Measurements from ENCODE around the gene AEN. TPM values are rescaled to one million over a fixed set of nuclear protein-coding genes. Genes with fewer than 3 reads are reported as not detected.

The AEN gene
- total RNA-seq, 1 donor from 2014 or later = 4.2 TPM

- no peak for DNase-seq
These were observed 29.4 kb downstream of the AEN start for GRCh38 chr15:88650556-88650955.

DNA sequence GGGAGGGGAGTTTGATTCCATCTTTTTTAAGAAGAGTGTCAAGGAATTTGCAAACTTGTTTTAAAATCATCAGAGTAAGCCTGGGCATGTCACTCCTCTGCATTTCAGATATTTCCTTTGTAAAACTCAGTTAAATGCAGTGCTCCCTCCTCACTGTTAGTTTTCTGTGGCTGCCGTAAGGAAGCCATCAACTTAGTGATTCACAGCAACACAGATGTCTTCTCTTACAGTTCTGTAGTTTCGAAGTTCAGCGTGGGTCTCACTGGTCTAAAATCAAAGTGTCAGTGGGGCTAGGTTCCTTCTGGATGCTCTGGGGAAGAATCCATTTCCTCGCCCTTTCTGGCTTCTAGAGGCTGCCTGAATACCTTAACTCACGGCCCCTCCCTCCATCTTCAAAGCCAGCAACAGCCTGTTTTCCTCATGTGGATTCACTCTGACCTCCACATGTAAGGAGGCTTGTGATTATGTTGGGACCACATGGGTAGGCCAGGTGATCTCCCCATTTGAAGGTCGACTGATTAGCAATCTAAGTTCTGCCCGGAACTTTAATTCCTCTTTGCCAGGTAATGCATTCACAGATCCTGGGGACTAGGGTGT lies 30.1 kb downstream of the AEN start:
- no peak for DNase-seq

- DNase-seq = no peak
These were observed 30.8 kb downstream of the AEN start for GRCh38 chr15:88651971-88652370.

GRCh38 chr15:88652456-88653199 lies 31.5 kb downstream of the AEN start:
- DNase-seq = no peak

GRCh38 chr15:88653200-88654064 lies 32.3 kb downstream of the AEN start:
- no peak for DNase-seq

- DNase-seq = no peak
These were observed 33.4 kb downstream of the AEN start for GRCh38 chr15:88654430-88655102.

- DNase-seq = no peak
These were observed 34.0 kb downstream of the AEN start for GRCh38 chr15:88655103-88655553.

DNA sequence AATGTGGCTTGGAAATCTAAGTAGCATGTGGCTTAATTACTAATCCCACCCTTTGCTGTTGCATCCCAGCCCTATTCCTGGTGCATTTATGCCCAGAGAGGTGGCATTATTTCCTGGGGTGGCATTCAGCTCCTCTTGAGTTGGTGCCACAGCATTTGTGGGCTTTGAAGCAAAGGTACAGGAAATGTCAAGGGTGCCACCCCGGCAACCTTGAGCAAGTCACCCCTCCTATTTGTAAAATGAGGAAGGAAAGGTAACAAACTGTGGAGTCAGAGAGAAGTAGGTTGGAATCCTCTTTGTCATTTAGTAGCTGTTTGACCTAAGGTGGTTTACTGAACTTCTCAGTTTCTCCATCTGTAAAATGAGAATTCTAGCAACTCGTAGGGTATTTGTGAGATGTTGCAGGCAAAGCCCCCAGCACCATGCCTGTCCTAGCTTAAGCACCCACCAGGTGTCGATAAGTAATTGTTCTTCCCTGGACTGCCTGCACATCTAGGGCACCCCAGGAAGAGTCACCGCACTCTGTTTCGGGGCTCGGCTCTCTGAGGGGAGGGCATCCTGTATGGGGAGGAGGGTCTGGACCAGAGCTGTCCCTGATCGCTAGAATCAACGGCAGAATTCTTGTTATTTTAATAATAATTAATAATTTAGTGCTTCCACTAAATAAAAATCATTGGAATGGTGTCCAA lies 34.8 kb downstream of the AEN start:
- no peak for DNase-seq

- no peak for DNase-seq
These were observed 35.7 kb downstream of the AEN start for GRCh38 chr15:88656760-88657221.

GRCh38 chr15:88657326-88658069 lies 36.4 kb downstream of the AEN start:
- no peak for DNase-seq

- DNase-seq = no peak
These were observed 37.2 kb downstream of the AEN start for GRCh38 chr15:88658070-88658965.

GRCh38 chr15:88658972-88659931 lies 38.1 kb downstream of the AEN start:
- peak; percentile 16 for DNase-seq

DNA sequence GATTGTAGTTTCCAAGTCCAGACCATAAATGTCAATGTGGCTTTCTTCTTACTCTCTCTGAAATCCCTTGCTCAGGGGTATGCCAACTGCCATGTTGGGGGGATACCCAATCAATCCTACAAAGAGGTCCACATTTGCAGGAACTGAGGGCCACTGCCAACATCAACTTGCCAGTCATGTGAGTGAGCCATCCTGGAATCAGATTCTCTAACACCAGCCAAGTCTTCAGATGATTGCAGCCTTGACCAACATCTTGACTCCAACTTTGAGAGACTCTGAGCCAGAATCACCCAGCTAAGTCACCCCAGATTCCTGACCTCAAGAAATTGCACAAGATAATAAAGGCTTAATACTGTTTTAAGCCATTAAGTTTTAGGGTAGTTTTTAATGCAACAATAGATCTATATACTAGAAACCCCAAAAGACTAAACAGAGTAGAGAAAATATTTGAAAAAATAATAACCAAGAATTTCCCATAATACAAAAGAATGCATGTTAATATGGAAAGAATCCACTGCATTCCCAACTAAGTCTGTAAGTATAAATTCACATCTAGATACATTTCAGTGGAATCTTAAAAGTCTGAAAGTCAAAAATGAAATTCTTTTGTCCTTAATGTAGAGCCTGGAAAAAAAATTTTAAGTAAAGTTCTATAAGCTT lies 40.0 kb downstream of the AEN start:
- no peak for DNase-seq

- no peak for DNase-seq
These were observed 40.8 kb downstream of the AEN start for GRCh38 chr15:88661761-88662556.

DNA sequence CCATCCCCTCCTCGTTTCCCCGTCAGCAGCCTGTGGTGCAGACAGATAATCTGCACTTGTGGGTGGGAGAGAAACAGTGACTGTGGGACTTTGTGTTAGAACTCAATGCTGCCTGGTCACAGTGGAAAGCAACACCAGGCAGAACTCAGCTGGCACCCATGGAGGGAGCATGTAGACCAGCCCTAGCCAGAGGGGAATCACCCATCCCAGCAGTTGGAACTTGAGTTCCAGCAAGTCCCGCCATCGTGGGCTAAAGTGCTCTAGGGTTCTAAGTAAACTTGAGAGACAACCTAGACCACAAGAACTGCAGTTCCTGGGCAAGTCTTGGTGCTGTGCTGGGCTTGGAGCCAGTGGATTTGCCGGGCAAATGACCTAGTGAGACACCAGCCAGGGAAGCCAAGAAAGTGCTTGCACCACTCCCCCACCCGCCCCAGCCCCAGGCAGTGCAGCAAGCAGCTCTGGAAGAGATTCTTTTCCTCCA lies 42.0 kb downstream of the AEN start:
- DNase-seq = no peak

DNA sequence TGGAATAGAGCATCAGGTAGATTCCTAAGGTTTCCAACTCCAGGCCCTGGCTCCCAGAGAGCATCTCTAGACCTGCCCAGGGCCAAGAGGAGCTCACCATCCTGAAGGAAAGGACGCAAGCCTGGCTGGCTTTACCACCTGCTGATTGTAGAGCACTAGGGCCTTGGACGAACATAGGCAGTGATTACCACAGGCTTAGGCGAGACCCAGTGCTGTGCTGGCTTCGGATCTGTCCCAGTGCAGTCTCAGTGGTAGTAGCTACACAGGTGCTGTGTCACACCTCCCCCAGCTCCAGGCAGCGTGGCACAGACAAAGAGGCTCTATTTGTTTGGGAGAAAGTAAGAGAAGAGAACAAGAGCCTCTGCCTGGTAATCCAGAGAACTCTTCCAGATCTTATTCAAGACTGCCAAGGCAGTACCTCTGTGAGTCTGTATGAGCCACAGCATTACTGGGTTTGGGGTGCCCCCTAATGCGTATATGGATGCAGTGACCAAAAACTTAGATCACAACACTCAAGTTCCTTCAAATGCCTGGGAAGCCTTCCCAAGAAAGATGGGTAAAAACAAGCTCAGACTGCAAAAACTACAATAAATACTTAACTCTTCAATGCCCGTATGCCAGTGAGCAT lies 43.1 kb downstream of the AEN start:
- DNase-seq = no peak

DNA sequence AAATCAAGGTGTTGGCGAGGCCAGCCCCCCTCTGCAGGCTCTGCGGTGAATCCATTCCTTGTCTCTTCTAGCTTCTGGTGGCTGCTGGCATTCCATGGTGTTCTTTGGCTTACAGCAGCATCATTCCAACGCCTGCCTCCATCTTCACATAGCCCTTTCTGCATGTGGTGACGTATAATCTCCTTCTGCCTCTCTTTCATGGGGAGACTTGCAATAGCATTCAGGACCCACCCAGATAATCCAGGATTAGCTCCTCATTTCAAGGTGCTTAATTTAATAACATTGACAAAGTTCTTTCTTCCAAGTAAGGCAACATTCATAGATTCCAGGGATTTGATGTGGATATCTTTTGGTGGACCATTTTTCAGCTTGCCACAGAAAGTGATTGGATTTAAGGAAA lies 53.5 kb downstream of the AEN start:
- no peak for DNase-seq

Measured in occipital lobe (tissue), 2 donors.